H9 (cell line): ENCODE data around the gene POLA1. TPM values are rescaled to one million over a fixed set of nuclear protein-coding genes. Genes with fewer than 3 reads are reported as not detected.

Experiments used
- DNase-seq: peaks from one replicate; pipeline ENCODE4 v3.0.0-alpha.2; 2017
- H2AFZ ChIP-seq: one replicate; pipeline ENCODE4 v1.6.1; 2013; ENCODE audit warnings: mild to moderate bottlenecking, low read length, control low read depth, moderate library complexity
- H2AK5ac ChIP-seq: 2 replicates; pipeline ENCODE4 v1.6.1; 2013; ENCODE audit warnings: low read length, control low read depth, mixed read lengths; ENCODE audit not compliant: insufficient read length
- H2BK120ac ChIP-seq: one replicate; pipeline ENCODE4 v1.6.1; 2013; ENCODE audit warnings: low read depth, mild to moderate bottlenecking, low read length, control low read depth, inconsistent platforms; ENCODE audit not compliant: poor library complexity, severe bottlenecking
- H2BK12ac ChIP-seq: 2 replicates; pipeline ENCODE4 v1.6.1; 2013; ENCODE audit warnings: low read length, control low read depth, mixed read lengths, low read depth; ENCODE audit not compliant: insufficient read length
- H2BK15ac ChIP-seq: 2 replicates; pipeline ENCODE4 v1.6.1; 2013; ENCODE audit warnings: low read depth, low read length, control low read depth
- H2BK20ac ChIP-seq: one replicate; pipeline ENCODE4 v1.6.1; 2013; ENCODE audit warnings: low read depth, mild to moderate bottlenecking, low read length, control low read depth, inconsistent platforms; ENCODE audit not compliant: poor library complexity, severe bottlenecking
- H2BK5ac ChIP-seq: 2 replicates; pipeline ENCODE4 v1.6.1; 2013; ENCODE audit warnings: low read length, control low read depth, mixed read lengths; ENCODE audit not compliant: insufficient read length
- H3K14ac ChIP-seq: 2 replicates; pipeline ENCODE4 v1.6.1; 2013; ENCODE audit warnings: low read length, control low read depth; ENCODE audit not compliant: insufficient read depth
- H3K18ac ChIP-seq: 2 replicates; pipeline ENCODE4 v1.6.1; 2013; ENCODE audit warnings: low read depth, mild to moderate bottlenecking, mixed read lengths, low read length, control low read depth; ENCODE audit not compliant: insufficient read length
- H3K23ac ChIP-seq: 2 replicates; pipeline ENCODE4 v1.6.1; 2013; ENCODE audit warnings: low read length, control low read depth, mixed read lengths, low read depth; ENCODE audit not compliant: insufficient read length
- H3K23me2 ChIP-seq: 2 replicates; pipeline ENCODE4 v1.6.1; 2013; ENCODE audit warnings: low read depth, mild to moderate bottlenecking, mixed read lengths, low read length, control low read depth; ENCODE audit not compliant: insufficient read length, poor library complexity, severe bottlenecking
- H3K27ac ChIP-seq: 2 replicates; pipeline ENCODE4 v1.5.1; 2013; ENCODE audit warnings: low read length, control low read depth, mixed read lengths, low read depth; ENCODE audit not compliant: insufficient read length
- H3K27me3 ChIP-seq: 2 replicates; pipeline ENCODE4 v1.6.1; 2013; ENCODE audit warnings: low read length, control low read depth, inconsistent platforms; ENCODE audit not compliant: insufficient read depth
- H3K4ac ChIP-seq: 2 replicates; pipeline ENCODE4 v1.6.1; 2013; ENCODE audit warnings: low read depth, mild to moderate bottlenecking, control low read depth, inconsistent platforms, low read length, moderate library complexity
- H3K4me1 ChIP-seq: 2 replicates; pipeline ENCODE4 v1.6.1; 2013; ENCODE audit warnings: low read length, control low read depth, inconsistent platforms; ENCODE audit not compliant: insufficient read depth
- H3K4me2 ChIP-seq: 2 replicates; pipeline ENCODE4 v1.6.1; 2013; ENCODE audit warnings: low read length, control low read depth, mixed read lengths; ENCODE audit not compliant: insufficient read length, insufficient read depth
- H3K56ac ChIP-seq: 2 replicates; pipeline ENCODE4 v1.6.1; 2013; ENCODE audit warnings: low read depth, mild to moderate bottlenecking, mixed read lengths, low read length, control low read depth; ENCODE audit not compliant: insufficient read length
- H3K79me1 ChIP-seq: 2 replicates; pipeline ENCODE4 v1.6.1; 2013; ENCODE audit warnings: low read depth, mild to moderate bottlenecking, moderate library complexity, low read length, control low read depth, inconsistent platforms; ENCODE audit not compliant: insufficient read depth, poor library complexity, severe bottlenecking
- H3K79me2 ChIP-seq: 2 replicates; pipeline ENCODE4 v1.6.1; 2013; ENCODE audit warnings: low read length, control low read depth, inconsistent platforms; ENCODE audit not compliant: insufficient read depth
- H3K9ac ChIP-seq: 2 replicates; pipeline ENCODE4 v1.6.1; 2013; ENCODE audit warnings: low read length, control low read depth, mixed read lengths; ENCODE audit not compliant: insufficient read length; ENCODE audit errors: extremely low read depth
- H3K9me3 ChIP-seq: one replicate; pipeline ENCODE4 v1.6.1; 2013; ENCODE audit warnings: low read depth, low read length, inconsistent platforms; ENCODE audit not compliant: control insufficient read depth
- H3T11ph ChIP-seq: one replicate; pipeline ENCODE4 v1.6.1; 2013; ENCODE audit warnings: mild to moderate bottlenecking, low read length, control low read depth, inconsistent platforms
- H4K20me1 ChIP-seq: one replicate; pipeline ENCODE4 v1.6.1; 2013; ENCODE audit not compliant: control insufficient read depth, insufficient read length, insufficient read depth
- H4K5ac ChIP-seq: 2 replicates; pipeline ENCODE4 v1.6.1; 2013; ENCODE audit warnings: low read depth, mild to moderate bottlenecking, mixed read lengths, low read length, control low read depth; ENCODE audit not compliant: insufficient read length
- H4K8ac ChIP-seq: replicated peaks from 2 replicates; pipeline ENCODE4 v1.6.1; 2013; ENCODE audit warnings: low read length, control low read depth, mixed read lengths, low read depth; ENCODE audit not compliant: insufficient read length
- H4K91ac ChIP-seq: 2 replicates; pipeline ENCODE4 v1.6.1; 2013; ENCODE audit warnings: low read depth, mild to moderate bottlenecking, moderate library complexity, mixed read lengths, low read length, control low read depth; ENCODE audit not compliant: insufficient read length
- H3K27ac Mint-ChIP-seq, 3 experiments: 2 replicates in 2 of 3; 3 replicates in 1 of 3; pipeline ENCODE4 v1.8.0; 2020 to 2021; ENCODE audit warnings: mixed read lengths in 3 of 3, mild to moderate bottlenecking in 1 of 3, moderate library complexity in 1 of 3
- H3K27me3 Mint-ChIP-seq: 2 replicates; pipeline ENCODE4 v1.8.0; 2021; ENCODE audit warnings: low read depth, mild to moderate bottlenecking, moderate library complexity, mixed read lengths
- H3K36me3 Mint-ChIP-seq, 3 experiments: 2 replicates in 2 of 3; 3 replicates in 1 of 3; pipeline ENCODE4 v1.8.0; 2020 to 2021; ENCODE audit warnings: low read depth in 3 of 3, mixed read lengths in 3 of 3; ENCODE audit not compliant: insufficient read depth in 1 of 3
- H3K4me1 Mint-ChIP-seq, 2 experiments: 2 replicates each; pipeline ENCODE4 v1.8.0; 2020; ENCODE audit warnings: mixed read lengths in 2 of 2
- H3K4me3 Mint-ChIP-seq, 2 experiments: 2 replicates in 1 of 2; 3 replicates in 1 of 2; pipeline ENCODE4 v1.8.0; 2020 to 2021; ENCODE audit warnings: mild to moderate bottlenecking in 2 of 2, mixed read lengths in 2 of 2, moderate library complexity in 1 of 2
- H3K9me3 Mint-ChIP-seq, 2 experiments: 2 replicates in 1 of 2; 3 replicates in 1 of 2; pipeline ENCODE4 v1.8.0; 2020; ENCODE audit warnings: mild to moderate bottlenecking in 2 of 2, mixed read lengths in 2 of 2, moderate library complexity in 1 of 2
- WGBS: extraction: QIAGEN DNeasy Blood & Tissue Kit; methylation state at CpG from one replicate; pipeline ENCODE4 v1.1.7; 2013; ENCODE audit warnings: missing lambda C conversion rate, low lambda C conversion rate, mixed read lengths; ENCODE audit not compliant: insufficient read length; ENCODE audit errors: extremely low coverage; 5-methylcytosine and 5-hydroxymethylcytosine counted together
- total RNA-seq: library from RNA; stranded (reverse); gene quantifications from 2 replicates; pipeline ENCODE4 v1.2.1, GENCODE V29; 2021
- TF ChIP-seq, protein P1 (sequence below): fragments of 200-600 bp; sonication (generic); conservative IDR thresholded peaks from 3 replicates; pipeline ENCODE4 v1.8.0; 2021; ENCODE audit warnings: antibody characterized with exemption, mild to moderate bottlenecking

The POLA1 gene
- total RNA-seq, 1 experiment from 2014 or later, result 60.2 TPM

DNA sequence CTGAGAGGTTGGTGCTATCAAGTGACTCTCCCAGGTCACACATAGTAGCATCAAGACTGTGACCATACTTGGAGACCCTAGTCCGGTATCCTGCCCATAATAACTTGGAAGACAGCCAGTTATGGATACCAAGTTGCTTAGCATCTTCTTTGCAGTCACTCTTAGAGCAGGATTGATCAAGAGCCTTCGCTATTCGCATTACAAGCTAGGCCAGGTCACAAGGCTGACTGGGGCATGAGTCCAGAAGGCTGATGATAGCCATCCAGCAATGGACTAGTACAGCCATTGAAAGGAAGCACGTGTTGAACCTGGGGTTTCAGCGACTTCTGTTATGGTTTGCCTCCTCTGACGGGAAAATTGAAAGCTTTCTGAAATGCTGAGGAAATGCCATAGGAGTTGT is 157.6 kb downstream of the POLA1 start:
- WGBS, result no CpG with 5 or more reads among the region's 6 CpGs

More for the DNA sequence above, 157.6 kb downstream of the POLA1 start:
- Histone ChIP-seq H3K4me1 (peaks cover 3% of the 10 kb centered on the region; the same call in 1 of the 2 replicates), H2BK5ac (no peak overlapping the region), H4K20me1 (no peaks in the 10 kb centered on the region), H3K23ac (no peak overlapping the region), H4K8ac (no peak overlapping the region), H2BK120ac (no peak overlapping the region), H3K9ac (no peak overlapping the region), H4K5ac (no peak overlapping the region), H3K9me3 (no peaks in the 10 kb centered on the region), H3K4me2 (no peak overlapping the region), H4K91ac (no peak overlapping the region), H3K79me1 (no peaks in the 10 kb centered on the region), H3K14ac (no peak overlapping the region), H3K27me3 (no peaks in the 10 kb centered on the region), H2AFZ (no peak overlapping the region), H2BK12ac (no peak overlapping the region), H3K56ac (no peak overlapping the region), H2BK20ac (no peak overlapping the region), H3K79me2 (no peaks in the 10 kb centered on the region), H2BK15ac (no peak overlapping the region), H3K18ac (no peak overlapping the region), H3K23me2 (no peaks in the 10 kb centered on the region), H3T11ph (no peak overlapping the region), H3K27ac (no peak overlapping the region), H2AK5ac (no peak overlapping the region), H3K4ac (no peak overlapping the region)
- no peaks in the 10 kb centered on the region for H3K27me3 Mint-ChIP-seq
- H3K27ac Mint-ChIP-seq, result peak overlapping the region in 1 of 3 experiments; percentile 6; a peak in 1 of 7 replicates
- H3K36me3 Mint-ChIP-seq, result peaks cover 10 to 49% (median 16%) of the 10 kb centered on the region in 3 experiments; a peak in 6 of 7 replicates
- no peak overlapping the region for H3K4me3 Mint-ChIP-seq
- TF ChIP-seq, protein P1, sequence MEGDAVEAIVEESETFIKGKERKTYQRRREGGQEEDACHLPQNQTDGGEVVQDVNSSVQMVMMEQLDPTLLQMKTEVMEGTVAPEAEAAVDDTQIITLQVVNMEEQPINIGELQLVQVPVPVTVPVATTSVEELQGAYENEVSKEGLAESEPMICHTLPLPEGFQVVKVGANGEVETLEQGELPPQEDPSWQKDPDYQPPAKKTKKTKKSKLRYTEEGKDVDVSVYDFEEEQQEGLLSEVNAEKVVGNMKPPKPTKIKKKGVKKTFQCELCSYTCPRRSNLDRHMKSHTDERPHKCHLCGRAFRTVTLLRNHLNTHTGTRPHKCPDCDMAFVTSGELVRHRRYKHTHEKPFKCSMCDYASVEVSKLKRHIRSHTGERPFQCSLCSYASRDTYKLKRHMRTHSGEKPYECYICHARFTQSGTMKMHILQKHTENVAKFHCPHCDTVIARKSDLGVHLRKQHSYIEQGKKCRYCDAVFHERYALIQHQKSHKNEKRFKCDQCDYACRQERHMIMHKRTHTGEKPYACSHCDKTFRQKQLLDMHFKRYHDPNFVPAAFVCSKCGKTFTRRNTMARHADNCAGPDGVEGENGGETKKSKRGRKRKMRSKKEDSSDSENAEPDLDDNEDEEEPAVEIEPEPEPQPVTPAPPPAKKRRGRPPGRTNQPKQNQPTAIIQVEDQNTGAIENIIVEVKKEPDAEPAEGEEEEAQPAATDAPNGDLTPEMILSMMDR, result no peak
- H3K9me3 Mint-ChIP-seq, result no peaks in the 10 kb centered on the region
- no peak for DNase-seq
- peaks cover 7 to 8% of the 10 kb centered on the region in 2 experiments for H3K4me1 Mint-ChIP-seq
